Stimulated activated CD4-positive, alpha-beta T cell treated with anti-CD3 and anti-CD28 coated beads, Interleukin-2, amount 100 ng/mL, for 4 hours (primary cell): ENCODE measurements around the gene KNTC1.
"Not testable (repeated sequence)": the region's sequence is repeated elsewhere in the genome, so short reads cannot be mapped to it uniquely, and the experiment has no call there.

Experiments used
- DNase-seq: peaks from one replicate; pipeline ENCODE4 v3.0.0-alpha.2; 2020; ENCODE audit warnings: low read depth

The KNTC1 gene

DNA sequence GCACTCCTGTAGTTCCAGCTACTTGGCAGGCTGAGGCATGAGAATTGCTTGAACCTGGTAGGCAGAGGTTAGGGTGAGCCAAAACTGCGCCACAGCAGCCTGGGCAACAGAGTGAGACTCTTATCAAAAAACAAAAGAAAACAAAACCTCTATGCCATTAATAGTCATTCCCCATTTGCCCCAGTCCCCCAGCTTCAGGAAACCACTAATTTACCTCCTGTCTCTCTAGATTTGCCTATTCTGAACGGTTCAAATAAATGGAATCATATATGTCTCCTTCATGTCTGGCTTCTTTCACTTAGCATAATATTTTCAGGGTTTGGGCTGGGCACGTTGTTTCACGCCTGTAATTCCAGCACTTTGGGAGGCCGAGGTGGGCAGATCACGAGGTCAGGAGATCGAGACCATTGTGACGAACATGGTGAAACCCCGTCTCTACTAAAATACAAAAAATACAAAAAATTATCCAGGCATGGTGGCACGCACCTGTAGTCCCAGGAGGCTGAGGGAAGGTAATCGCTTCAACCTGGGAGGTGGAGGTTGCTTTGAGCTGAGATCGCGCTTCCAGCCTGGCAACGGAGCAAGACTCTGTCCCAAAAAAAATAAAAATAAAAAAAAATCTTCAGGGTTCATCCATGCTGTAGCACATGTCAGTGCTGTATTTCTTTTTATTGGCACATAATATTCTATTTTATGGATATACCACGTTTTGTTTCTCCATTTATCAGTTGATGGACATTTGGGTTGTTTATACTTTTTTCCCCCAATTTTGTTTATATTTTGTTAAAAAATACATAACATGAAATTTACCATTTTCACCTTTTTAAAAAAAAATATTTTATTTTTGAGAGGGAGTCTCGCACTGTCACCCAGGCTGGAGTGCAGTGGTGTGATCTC, 31.9 kb downstream of the KNTC1 start:
- no peak for DNase-seq

GRCh38 chr12:122560138-122560537, 33.1 kb downstream of the KNTC1 start:
- DNase-seq: no peak

GRCh38 chr12:122563361-122563760, 36.3 kb downstream of the KNTC1 start:
- DNase-seq: no peak

DNA sequence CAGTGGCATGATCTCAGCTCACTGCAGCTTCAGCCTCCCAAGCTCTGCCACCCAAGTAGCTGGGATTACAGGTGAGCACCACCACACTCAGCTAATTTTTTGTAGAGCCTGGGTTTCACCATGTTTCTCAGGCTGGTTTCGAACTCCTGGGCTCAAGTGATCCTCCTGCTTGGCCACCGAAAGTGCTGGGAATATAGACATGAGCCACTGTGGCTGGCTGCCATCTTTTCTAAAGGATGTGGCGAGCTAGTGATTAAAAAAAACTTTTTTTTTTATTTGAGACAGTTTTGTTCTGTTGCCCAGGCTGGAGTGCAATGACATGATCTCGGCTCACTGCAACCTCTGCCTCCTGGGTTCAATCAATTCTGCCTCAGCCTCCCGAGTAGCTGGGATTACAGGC, 39.8 kb downstream of the KNTC1 start:
- not testable (repeated sequence) for DNase-seq

GRCh38 chr12:122569288-122569687, 42.2 kb downstream of the KNTC1 start:
- no peak for DNase-seq

GRCh38 chr12:122570006-122570405, 43.0 kb downstream of the KNTC1 start:
- DNase-seq: not testable (repeated sequence)

DNA sequence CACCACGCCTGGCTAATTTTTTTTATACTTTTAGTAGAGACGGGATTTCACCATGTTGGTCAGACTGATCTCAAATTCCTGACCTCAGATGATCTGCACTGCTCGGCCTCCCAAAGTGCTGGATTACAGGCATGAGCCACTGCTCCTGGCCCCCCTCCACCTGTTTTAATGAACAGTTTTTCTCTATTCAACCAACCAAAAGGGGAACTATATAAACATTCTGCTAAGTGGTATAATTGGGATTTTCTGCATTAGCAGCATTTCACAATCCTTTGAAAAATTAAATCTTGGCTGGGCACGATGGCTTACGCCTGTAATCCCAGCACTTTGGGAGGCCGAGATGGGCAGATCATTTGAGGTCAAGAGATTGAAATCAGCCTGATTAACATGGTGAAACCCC, 44.8 kb downstream of the KNTC1 start:
- no peak for DNase-seq

GRCh38 chr12:122583294-122583693, 56.2 kb downstream of the KNTC1 start:
- DNase-seq: not testable (repeated sequence)

DNA sequence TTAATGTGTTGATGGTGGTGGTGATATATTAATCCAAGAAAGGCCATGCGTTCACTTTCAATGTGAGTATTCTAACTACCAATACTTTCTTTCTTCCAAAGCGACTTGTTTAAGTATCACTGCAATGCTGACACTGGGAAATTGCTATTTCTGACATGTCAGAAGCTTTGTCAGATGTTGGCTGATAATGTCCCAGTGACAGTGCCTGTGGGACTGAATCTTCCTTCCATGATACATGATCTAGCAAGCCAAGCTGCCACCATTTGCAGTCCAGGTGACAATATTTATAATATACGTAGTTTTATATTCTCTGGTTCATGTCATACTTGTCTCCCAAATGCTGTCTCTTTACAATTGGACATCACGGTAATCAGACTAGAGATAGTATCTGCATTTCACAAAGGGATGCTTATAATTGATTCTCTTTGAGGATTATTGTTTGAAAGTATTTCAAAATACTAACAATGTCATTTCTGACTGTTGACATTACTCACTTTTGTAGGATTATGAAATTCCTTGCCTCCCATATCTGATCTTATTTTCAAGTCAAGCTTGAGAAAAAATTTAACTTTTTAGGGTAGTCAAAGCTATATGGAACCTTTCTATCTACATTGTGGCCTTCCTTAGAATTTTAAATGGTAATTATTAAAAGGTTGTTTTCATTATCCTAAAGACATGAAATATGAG, 57.3 kb downstream of the KNTC1 start:
- no peak for DNase-seq

DNA sequence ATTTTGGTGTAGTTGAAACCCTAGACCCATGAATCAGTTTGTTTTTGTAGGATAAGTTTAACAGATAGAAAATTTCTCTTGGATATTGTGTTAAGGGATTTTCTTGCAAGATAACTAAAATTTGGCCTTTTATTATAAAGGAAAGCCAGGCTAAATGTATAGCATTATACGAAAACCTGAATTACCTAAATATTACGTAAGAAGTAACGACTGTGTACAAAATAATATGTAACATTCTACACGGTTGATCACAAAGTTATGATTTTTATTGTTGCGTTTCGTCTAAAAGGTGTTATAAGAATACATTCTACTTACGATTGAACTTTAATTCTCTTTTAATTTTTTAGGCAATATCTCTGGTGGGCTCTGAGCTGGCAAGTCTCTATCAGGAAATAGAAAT, 63.9 kb downstream of the KNTC1 start:
- no peak for DNase-seq

- not testable (repeated sequence) for DNase-seq
These were observed 64.9 kb downstream of the KNTC1 start for GRCh38 chr12:122591966-122592365.

GRCh38 chr12:122592543-122592942, 65.5 kb downstream of the KNTC1 start:
- DNase-seq: not testable (repeated sequence)

DNA sequence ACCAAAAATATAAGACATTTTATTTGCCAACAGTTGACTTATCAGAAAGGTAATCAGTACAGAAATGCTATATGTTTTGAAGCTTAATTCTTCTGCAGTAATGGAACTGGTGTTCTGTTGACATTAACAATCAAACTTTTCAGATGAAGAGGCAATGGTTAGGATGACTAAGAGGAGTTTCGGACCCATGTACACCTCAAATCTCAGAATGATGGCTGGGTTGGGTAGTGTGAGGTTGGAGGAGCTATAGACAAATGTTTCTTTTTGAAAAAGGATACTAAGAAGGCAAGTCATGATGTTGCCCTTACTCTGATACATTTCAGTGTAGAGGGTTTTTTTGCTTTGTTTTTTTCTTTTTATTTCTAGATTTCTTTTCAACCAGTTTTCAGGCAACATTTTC, 66.9 kb downstream of the KNTC1 start:
- no peak for DNase-seq

DNA sequence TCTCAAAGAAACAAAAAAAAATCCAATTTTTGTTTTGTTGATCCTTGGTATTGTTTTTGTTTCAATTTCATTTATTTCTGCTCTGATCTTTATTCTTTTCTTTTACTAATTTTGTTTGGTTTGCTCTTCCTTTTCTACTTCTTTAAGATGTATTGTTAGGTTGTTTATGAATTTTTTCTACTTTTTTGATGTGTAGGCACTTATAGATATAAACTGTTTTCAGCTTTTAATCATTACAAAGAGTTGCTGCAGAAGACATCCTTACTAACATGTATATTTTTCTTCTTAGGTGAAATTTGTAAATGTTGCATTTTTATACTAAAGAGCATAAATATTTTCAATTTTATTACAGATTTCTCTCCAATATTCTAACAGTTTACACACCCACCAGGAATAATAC, 69.8 kb downstream of the KNTC1 start:
- DNase-seq: no peak

DNA sequence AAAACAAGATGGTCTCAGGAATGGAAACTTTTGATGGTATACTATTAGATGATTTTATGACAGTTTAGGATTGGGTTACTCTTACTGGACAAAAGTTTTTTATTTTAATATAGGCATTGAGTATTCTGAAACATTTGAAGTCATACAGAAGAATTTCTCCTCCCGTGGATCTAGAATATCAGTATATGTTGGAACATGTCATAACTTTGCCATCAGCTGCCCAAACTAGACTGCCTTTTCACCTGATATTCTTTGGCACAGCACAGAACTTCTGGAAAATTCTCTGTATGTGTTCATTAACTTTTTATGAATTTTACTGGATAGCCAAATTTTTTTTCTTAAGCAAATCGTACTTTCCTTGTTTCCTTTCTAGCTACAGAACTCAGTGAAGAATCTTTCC, 75.4 kb downstream of the KNTC1 start:
- DNase-seq: no peak

- no peak for DNase-seq
These were observed 77.9 kb downstream of the KNTC1 start for GRCh38 chr12:122604993-122605392.

GRCh38 chr12:122609732-122610131, 82.7 kb downstream of the KNTC1 start:
- no peak for DNase-seq

DNA sequence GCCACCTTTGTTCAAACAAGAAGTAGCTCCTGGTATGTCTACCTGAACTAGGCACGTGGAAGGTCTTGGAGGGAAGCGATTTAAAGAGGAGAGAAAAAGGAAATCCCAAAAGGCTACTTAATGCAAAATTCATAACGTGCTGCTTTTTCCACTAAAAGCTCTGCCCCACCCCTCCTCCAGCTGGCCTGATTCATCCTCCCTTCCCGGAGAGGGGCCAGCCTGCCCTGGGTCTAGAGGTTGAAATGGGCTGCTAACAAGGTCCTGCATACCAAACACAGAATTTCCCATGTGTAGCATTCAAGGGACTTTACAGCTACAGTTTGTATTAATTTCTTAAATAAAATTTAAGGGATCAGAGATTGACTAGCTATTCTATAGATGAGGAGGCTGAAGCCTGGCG, 83.2 kb downstream of the KNTC1 start:
- no peak for DNase-seq

GRCh38 chr12:122610911-122611310, 83.9 kb downstream of the KNTC1 start:
- DNase-seq: no peak

- no peak for DNase-seq
These were observed 87.8 kb downstream of the KNTC1 start for GRCh38 chr12:122614839-122615238.

- DNase-seq: no peak
These were observed 88.7 kb downstream of the KNTC1 start for GRCh38 chr12:122615780-122616179.

- DNase-seq: no peak
These were observed 108.4 kb downstream of the KNTC1 start for GRCh38 chr12:122635471-122635870.

DNA sequence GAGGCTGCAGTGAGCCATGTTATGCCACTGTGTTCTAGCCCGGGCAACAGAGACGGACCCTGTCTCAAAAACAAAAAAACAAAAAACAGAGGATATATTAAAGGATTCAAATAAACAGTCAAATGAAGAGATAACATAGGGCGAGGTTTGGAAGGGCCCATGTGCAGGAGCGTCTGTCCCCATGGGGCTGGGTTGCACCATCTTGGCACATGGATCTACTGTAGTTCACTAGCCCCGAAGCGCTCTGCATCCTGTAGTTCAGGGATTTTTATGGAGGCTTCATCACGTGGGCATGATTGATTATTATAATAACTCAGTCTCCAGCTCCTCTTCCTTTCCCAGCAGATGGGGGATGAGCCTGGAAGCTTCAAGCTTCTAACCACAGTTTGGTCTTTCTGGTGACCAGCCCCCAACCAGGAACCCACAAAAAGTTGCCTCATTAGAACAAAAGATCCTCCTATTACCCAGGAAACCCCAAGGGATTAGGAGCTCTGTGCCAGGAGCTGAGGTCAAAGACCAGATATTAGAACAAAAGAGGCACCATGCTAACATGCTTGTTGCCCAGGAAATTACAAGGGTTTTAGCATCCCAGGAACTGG, 116.3 kb downstream of the KNTC1 start:
- no peak for DNase-seq
